NCI-H774 (cell line): ENCODE results near the gene IDE.

Source experiments
- DNase-seq: peaks from one replicate; lab custom pipeline; 2025; lab: John Stamatoyannopoulos, UW

IDE gene

GRCh38 chr10:92567952-92568600 lies 5.8 kb downstream of the IDE start:
- DNase-seq: no peak

- DNase-seq: no peak
Measured at GRCh38 chr10:92562424-92562823, 11.5 kb downstream of the IDE start.

GRCh38 chr10:92559046-92559445 lies 14.8 kb downstream of the IDE start:
- DNase-seq: no peak

- no peak for DNase-seq
Measured at GRCh38 chr10:92553959-92554358, 19.9 kb downstream of the IDE start.

- no peak for DNase-seq
Measured at GRCh38 chr10:92552310-92552709, 21.6 kb downstream of the IDE start.

- DNase-seq: no peak
Measured at GRCh38 chr10:92550924-92551323, 23.0 kb downstream of the IDE start.

- DNase-seq: no peak
Measured at GRCh38 chr10:92547676-92548075, 26.2 kb downstream of the IDE start.

GRCh38 chr10:92545556-92545955 lies 28.3 kb downstream of the IDE start:
- DNase-seq: no peak

- no peak for DNase-seq
Measured at GRCh38 chr10:92544296-92544695, 29.6 kb downstream of the IDE start.

- no peak for DNase-seq
Measured at GRCh38 chr10:92542458-92542857, 31.4 kb downstream of the IDE start.

GRCh38 chr10:92541583-92541982 lies 32.3 kb downstream of the IDE start:
- no peak for DNase-seq

GRCh38 chr10:92538231-92538958 lies 35.5 kb downstream of the IDE start:
- DNase-seq: no peak

- DNase-seq: no peak
Measured at GRCh38 chr10:92530891-92531535, 42.9 kb downstream of the IDE start.

- no peak for DNase-seq
Measured at GRCh38 chr10:92530421-92530820, 43.5 kb downstream of the IDE start.

- DNase-seq: no peak
Measured at GRCh38 chr10:92527716-92528115, 46.2 kb downstream of the IDE start.

- no peak for DNase-seq
Measured at GRCh38 chr10:92523639-92524038, 50.3 kb downstream of the IDE start.

- peak; percentile 26 for DNase-seq
Measured at GRCh38 chr10:92517034-92517655, 56.7 kb downstream of the IDE start.

GRCh38 chr10:92508866-92509265 lies 65.0 kb downstream of the IDE start:
- no peak for DNase-seq

- no peak for DNase-seq
Measured at GRCh38 chr10:92506336-92506735, 67.6 kb downstream of the IDE start.

- no peak for DNase-seq
Measured at GRCh38 chr10:92505044-92505443, 68.8 kb downstream of the IDE start.

GRCh38 chr10:92502296-92502808 lies 71.5 kb downstream of the IDE start:
- no peak for DNase-seq

- DNase-seq: no peak
Measured at GRCh38 chr10:92493362-92493761, 80.5 kb downstream of the IDE start.
